Nephron (organoid): Measurements from ENCODE around the gene UGT2B17.
"Not testable (repeated sequence)": the region's sequence is repeated elsewhere in the genome, so short reads cannot be mapped to it uniquely, and the experiment has no call there.

Experiments used
- H3K27ac Mint-ChIP-seq, 3 experiments: 2 replicates each; pipeline ENCODE4 v1.8.0; 2020; ENCODE audit warnings: mixed read lengths in 3 of 3, mild to moderate bottlenecking in 2 of 3, moderate library complexity in 1 of 3
- H3K27me3 Mint-ChIP-seq: 2 replicates; pipeline ENCODE4 v1.8.0; 2021; ENCODE audit warnings: low read depth, mild to moderate bottlenecking, moderate library complexity, mixed read lengths
- H3K36me3 Mint-ChIP-seq: 2 replicates; pipeline ENCODE4 v1.8.0; 2020; ENCODE audit warnings: low read depth, mixed read lengths
- H3K4me1 Mint-ChIP-seq: 2 replicates; pipeline ENCODE4 v1.8.0; 2020; ENCODE audit warnings: mixed read lengths
- H3K4me3 Mint-ChIP-seq, 3 experiments: 2 replicates each; pipeline ENCODE4 v1.8.0; 2020; ENCODE audit warnings: mild to moderate bottlenecking in 3 of 3, mixed read lengths in 3 of 3, moderate library complexity in 2 of 3
- H3K9me3 Mint-ChIP-seq: 2 replicates; pipeline ENCODE4 v1.8.0; 2020; ENCODE audit warnings: mixed read lengths
- CTCF ChIP-seq, 3 experiments: fragments of 200-600 bp; sonication (generic); IDR thresholded peaks; one replicate each; pipeline ENCODE4 v1.5.0; 2021; ENCODE audit warnings: antibody characterized with exemption in 3 of 3; ENCODE audit not compliant: unreplicated experiment in 3 of 3

The UGT2B17 gene

DNA sequence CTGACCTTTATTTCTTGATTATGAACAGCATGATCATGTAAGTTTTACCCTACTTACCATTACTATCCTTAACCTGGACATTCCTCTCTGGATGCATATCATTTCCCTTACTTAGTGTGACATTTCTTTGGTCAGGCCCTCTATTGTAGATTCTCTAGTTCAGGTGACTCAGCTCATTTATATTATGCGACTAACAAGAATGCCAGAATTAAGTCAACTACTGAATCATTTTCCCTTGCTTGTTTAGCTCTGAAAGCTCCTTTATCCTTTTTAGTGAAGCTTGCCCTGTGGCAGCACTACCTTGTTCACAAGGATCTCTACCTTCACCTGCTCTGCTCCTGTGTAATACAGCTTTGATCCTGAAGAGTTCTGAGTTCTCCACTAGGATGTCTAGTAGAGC, 15.1 kb upstream of the UGT2B17 start:
- H3K27me3 Mint-ChIP-seq: no peaks in the 10 kb centered on the region
- no peaks in the 10 kb centered on the region for H3K9me3 Mint-ChIP-seq
- H3K27ac Mint-ChIP-seq: peak overlapping the region in 1 of 3 experiments; percentile 25
- no peaks in the 10 kb centered on the region for H3K4me1 Mint-ChIP-seq
- no peak overlapping the region for H3K4me3 Mint-ChIP-seq
- TF ChIP-seq CTCF (IDR thresholded peaks at IDR 0.05; ENCODE audit: unreplicated experiment in 3 of 3): no peak
- no peaks in the 10 kb centered on the region for H3K36me3 Mint-ChIP-seq

- H3K27me3 Mint-ChIP-seq: no peaks in the 10 kb centered on the region
- H3K9me3 Mint-ChIP-seq: peaks cover 6% of the 10 kb centered on the region
- no peaks in the 10 kb centered on the region for H3K4me1 Mint-ChIP-seq
- no peaks in the 10 kb centered on the region for H3K36me3 Mint-ChIP-seq
- H3K27ac Mint-ChIP-seq: no peak overlapping the region
- no peak overlapping the region for H3K4me3 Mint-ChIP-seq
- no peak for TF ChIP-seq CTCF (IDR thresholded peaks at IDR 0.05; ENCODE audit: unreplicated experiment in 3 of 3)
Measured at GRCh38 chr4:68589790-68590189, 13.7 kb upstream of the UGT2B17 start.

DNA sequence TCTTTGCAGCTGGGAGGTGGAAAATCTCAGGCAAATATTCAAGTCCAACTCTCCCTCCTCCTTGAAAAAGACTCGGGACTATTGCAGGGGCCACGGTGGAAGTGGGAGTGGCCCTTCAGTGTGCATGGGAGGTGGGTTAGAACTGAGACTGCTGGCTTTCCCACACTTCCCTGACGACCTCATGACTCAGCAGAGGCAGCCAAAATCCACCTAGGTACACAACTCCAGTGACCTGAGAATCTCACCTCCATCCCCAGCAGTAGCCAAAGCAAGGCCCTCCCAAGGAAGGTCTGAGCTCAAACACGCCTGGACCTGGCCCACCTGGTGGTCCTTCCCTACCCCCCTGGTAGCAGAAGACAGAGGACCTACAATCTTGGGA, 6.2 kb upstream of the UGT2B17 start:
- peaks cover 11% of the 10 kb centered on the region for H3K9me3 Mint-ChIP-seq
- no peaks in the 10 kb centered on the region for H3K4me1 Mint-ChIP-seq
- no peak overlapping the region for H3K27ac Mint-ChIP-seq
- no peak overlapping the region for H3K4me3 Mint-ChIP-seq
- H3K36me3 Mint-ChIP-seq: no peaks in the 10 kb centered on the region
- H3K27me3 Mint-ChIP-seq: no peaks in the 10 kb centered on the region
- no peak for TF ChIP-seq CTCF (IDR thresholded peaks at IDR 0.05; ENCODE audit: unreplicated experiment in 3 of 3)

DNA sequence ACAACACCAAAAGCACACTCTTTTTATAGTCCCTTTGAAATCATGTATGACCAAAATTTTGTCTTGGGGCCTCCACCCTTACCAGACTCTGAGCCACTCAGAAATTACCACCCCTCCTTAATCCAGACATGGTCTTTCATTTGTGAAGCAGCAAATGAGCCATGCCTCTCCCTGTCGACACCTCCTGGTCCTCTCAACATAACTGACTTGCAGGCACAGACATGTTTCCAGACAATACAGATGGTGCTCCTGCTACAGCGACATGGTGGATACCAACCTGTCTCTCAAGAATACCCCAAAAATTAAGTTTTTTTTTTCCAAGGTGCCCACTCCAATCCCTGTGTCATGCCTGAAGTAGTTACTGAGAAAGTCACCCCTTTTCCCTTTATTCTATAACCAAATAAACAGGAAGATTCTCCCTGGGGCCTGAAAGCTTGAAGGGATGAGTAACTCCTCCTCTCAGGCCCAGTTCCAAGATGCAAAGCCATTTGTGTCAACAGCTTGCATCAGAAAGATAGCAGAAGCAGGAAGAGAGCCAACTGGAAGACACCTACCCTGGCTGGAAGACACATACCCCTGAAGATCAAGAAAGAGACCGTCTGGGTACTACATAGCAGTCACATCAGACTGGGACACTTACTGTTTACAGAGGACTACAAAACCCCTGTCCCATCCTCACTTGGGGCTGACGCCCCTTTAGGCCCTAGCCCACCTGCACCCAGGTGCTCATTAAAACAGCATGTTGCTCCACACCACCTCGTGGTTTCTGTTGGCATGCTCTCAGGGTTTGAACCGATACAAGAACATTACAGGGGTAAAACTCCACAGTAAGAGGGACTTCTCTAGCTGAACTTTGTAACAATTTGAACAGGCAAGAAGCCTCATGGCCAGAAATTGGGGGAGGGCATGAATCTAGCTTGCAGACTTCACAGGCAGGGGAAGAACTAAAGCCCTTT, 5.5 kb upstream of the UGT2B17 start:
- TF ChIP-seq CTCF (IDR thresholded peaks at IDR 0.05; ENCODE audit: unreplicated experiment in 3 of 3): no peak
- Mint-ChIP-seq H3K9me3 (peaks cover 11% of the 10 kb centered on the region), H3K27ac (no peak overlapping the region), H3K4me3 (no peak overlapping the region), H3K36me3 (no peaks in the 10 kb centered on the region), H3K4me1 (no peaks in the 10 kb centered on the region), H3K27me3 (no peaks in the 10 kb centered on the region)

- H3K27me3 Mint-ChIP-seq: no peaks in the 10 kb centered on the region
- no peak overlapping the region for H3K27ac Mint-ChIP-seq
- H3K36me3 Mint-ChIP-seq: no peaks in the 10 kb centered on the region
- no peaks in the 10 kb centered on the region for H3K4me1 Mint-ChIP-seq
- H3K9me3 Mint-ChIP-seq: peaks cover 4% of the 10 kb centered on the region
- no peak for TF ChIP-seq CTCF (IDR thresholded peaks at IDR 0.05; ENCODE audit: unreplicated experiment in 3 of 3)
- no peak overlapping the region for H3K4me3 Mint-ChIP-seq
Measured at GRCh38 chr4:68577590-68577989, 1.5 kb upstream of the UGT2B17 start.

GRCh38 chr4:68575636-68576035, 486 bp downstream of the UGT2B17 start:
- H3K9me3 Mint-ChIP-seq, H3K4me1 Mint-ChIP-seq, H3K27ac Mint-ChIP-seq, H3K36me3 Mint-ChIP-seq, H3K4me3 Mint-ChIP-seq, H3K27me3 Mint-ChIP-seq: not testable (repeated sequence)
